Measurements from ENCODE around the gene LBR. TPM values are rescaled to one million over a fixed set of nuclear protein-coding genes. Genes with fewer than 3 reads are reported as not detected.

The LBR gene
- total RNA-seq, 2 donors from 2014 or later: 49.8 to 72.3 TPM

- no peak overlapping the region for H3K9ac ChIP-seq (ENCODE audit: extremely low read depth, low read length, poor library complexity, severe bottlenecking)
- 91 to 92% methylated on average over 5 to 10 of the region's 10 CpGs for WGBS, 2 experiments (ENCODE audit: insufficient coverage in 1 of 2, insufficient read length in 1 of 2)
Measured at GRCh38 chr1:225468270-225469020, 40.6 kb upstream of the LBR start.

GRCh38 chr1:225467193-225468020 lies 39.6 kb upstream of the LBR start:
- Histone ChIP-seq H3K9me3 (ENCODE audit: control insufficient read depth, low read length) (no peaks in the 10 kb centered on the region), H3K36me3 (ENCODE audit: control insufficient read depth, insufficient read depth, low read length) (no peaks in the 10 kb centered on the region), H3K27me3 (ENCODE audit: control insufficient read depth, insufficient read depth, low read length, poor library complexity, severe bottlenecking) (no peaks in the 10 kb centered on the region), H3K4me3 (ENCODE audit: low read length) (no peak overlapping the region), H3K9ac (ENCODE audit: extremely low read depth, low read length, poor library complexity, severe bottlenecking) (no peak overlapping the region), H3K27ac (ENCODE audit: low read depth, low read length) (no peak overlapping the region), H3K4me1 (ENCODE audit: control insufficient read depth, insufficient read depth, low read length) (peaks cover 12% of the 10 kb centered on the region)
- no peak for DNase-seq
- no peak overlapping the region for H3K27ac Mint-ChIP-seq
- H3K36me3 Mint-ChIP-seq (ENCODE audit: low read depth): no peaks in the 10 kb centered on the region
- TF ChIP-seq, protein P1, sequence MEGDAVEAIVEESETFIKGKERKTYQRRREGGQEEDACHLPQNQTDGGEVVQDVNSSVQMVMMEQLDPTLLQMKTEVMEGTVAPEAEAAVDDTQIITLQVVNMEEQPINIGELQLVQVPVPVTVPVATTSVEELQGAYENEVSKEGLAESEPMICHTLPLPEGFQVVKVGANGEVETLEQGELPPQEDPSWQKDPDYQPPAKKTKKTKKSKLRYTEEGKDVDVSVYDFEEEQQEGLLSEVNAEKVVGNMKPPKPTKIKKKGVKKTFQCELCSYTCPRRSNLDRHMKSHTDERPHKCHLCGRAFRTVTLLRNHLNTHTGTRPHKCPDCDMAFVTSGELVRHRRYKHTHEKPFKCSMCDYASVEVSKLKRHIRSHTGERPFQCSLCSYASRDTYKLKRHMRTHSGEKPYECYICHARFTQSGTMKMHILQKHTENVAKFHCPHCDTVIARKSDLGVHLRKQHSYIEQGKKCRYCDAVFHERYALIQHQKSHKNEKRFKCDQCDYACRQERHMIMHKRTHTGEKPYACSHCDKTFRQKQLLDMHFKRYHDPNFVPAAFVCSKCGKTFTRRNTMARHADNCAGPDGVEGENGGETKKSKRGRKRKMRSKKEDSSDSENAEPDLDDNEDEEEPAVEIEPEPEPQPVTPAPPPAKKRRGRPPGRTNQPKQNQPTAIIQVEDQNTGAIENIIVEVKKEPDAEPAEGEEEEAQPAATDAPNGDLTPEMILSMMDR (conservative IDR thresholded peaks at IDR 0.05): no peak
- peaks cover 3% of the 10 kb centered on the region for H3K27me3 Mint-ChIP-seq (ENCODE audit: insufficient read depth)
- no peaks in the 10 kb centered on the region for H3K9me3 Mint-ChIP-seq
- peaks cover 11% of the 10 kb centered on the region for H3K4me1 Mint-ChIP-seq
- 89 to 97% methylated on average over 19 to 26 of the region's 26 CpGs for WGBS, 2 experiments (ENCODE audit: insufficient coverage in 1 of 2, insufficient read length in 1 of 2)
- no peak overlapping the region for H3K4me3 Mint-ChIP-seq

More at GRCh38 chr1:225468270-225469020, 40.6 kb upstream of the LBR start:
- no peaks in the 10 kb centered on the region for H3K36me3 Mint-ChIP-seq (ENCODE audit: low read depth)
- peaks cover 8% of the 10 kb centered on the region for H3K4me1 Mint-ChIP-seq
- no peaks in the 10 kb centered on the region for H3K9me3 Mint-ChIP-seq
- peaks cover 3% of the 10 kb centered on the region for H3K27me3 Mint-ChIP-seq (ENCODE audit: insufficient read depth)
- Histone ChIP-seq H3K4me3 (ENCODE audit: low read length) (no peak overlapping the region), H3K36me3 (ENCODE audit: control insufficient read depth, insufficient read depth, low read length) (no peaks in the 10 kb centered on the region), H3K9me3 (ENCODE audit: control insufficient read depth, low read length) (no peaks in the 10 kb centered on the region), H3K4me1 (ENCODE audit: control insufficient read depth, insufficient read depth, low read length) (peaks cover 12% of the 10 kb centered on the region), H3K27ac (ENCODE audit: low read depth, low read length) (no peak overlapping the region), H3K27me3 (ENCODE audit: control insufficient read depth, insufficient read depth, low read length, poor library complexity, severe bottlenecking) (no peaks in the 10 kb centered on the region)
- TF ChIP-seq, protein P1 (conservative IDR thresholded peaks at IDR 0.05): no peak
- peak; percentile 26 for DNase-seq
- H3K4me3 Mint-ChIP-seq: no peak overlapping the region
- no peak overlapping the region for H3K27ac Mint-ChIP-seq

DNA sequence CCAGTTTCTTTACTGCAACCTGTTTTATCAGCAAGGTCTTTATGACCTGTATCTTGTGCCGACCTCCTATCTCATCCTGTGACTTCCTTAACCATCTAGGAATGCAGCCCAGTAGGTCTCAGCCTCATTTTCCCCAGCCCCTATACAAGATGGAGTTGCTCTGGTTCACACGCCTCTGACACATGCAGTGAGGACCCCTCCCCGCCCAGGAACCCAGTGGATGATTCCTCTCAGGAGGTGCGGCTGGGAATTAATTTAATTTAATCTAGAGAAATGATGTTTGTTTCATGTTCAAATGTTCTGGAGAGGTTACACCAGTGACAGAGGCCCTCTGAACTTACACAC lies 39.0 kb upstream of the LBR start:
- 92% methylated on average over 4 of the region's 4 CpGs; no CpG with 5 or more reads in 1 of the 2 experiments for WGBS, 2 experiments (ENCODE audit: insufficient coverage in 1 of 2, insufficient read length in 1 of 2)
- Histone ChIP-seq H3K9me3 (ENCODE audit: control insufficient read depth, low read length) (no peaks in the 10 kb centered on the region), H3K4me1 (ENCODE audit: control insufficient read depth, insufficient read depth, low read length) (peaks cover 12% of the 10 kb centered on the region), H3K9ac (ENCODE audit: extremely low read depth, low read length, poor library complexity, severe bottlenecking) (no peak overlapping the region), H3K36me3 (ENCODE audit: control insufficient read depth, insufficient read depth, low read length) (no peaks in the 10 kb centered on the region), H3K4me3 (ENCODE audit: low read length) (no peak overlapping the region), H3K27me3 (ENCODE audit: control insufficient read depth, insufficient read depth, low read length, poor library complexity, severe bottlenecking) (no peaks in the 10 kb centered on the region), H3K27ac (ENCODE audit: low read depth, low read length) (no peak overlapping the region)
- Mint-ChIP-seq H3K27ac (no peak overlapping the region), H3K4me1 (peaks cover 11% of the 10 kb centered on the region), H3K27me3 (ENCODE audit: insufficient read depth) (peaks cover 5% of the 10 kb centered on the region), H3K36me3 (ENCODE audit: low read depth) (no peaks in the 10 kb centered on the region), H3K4me3 (no peak overlapping the region), H3K9me3 (no peaks in the 10 kb centered on the region)
- TF ChIP-seq, protein P1 (conservative IDR thresholded peaks at IDR 0.05): no peak
- no peak for DNase-seq

All from endodermal cell (in vitro differentiated cells).